Epithelial cell of prostate (primary cell): ENCODE results near the gene ADGRA3.
"Not testable (repeated sequence)": the region's sequence is repeated elsewhere in the genome, so short reads cannot be mapped to it uniquely, and the experiment has no call there.

ENCODE experiments used
- DNase-seq: peaks from one replicate; pipeline ENCODE4 v3.0.0-alpha.2; 2011; ENCODE audit warnings: low read depth, low spot score
- H3K27ac ChIP-seq: fragments of 450-650 bp; 2 replicates; pipeline ENCODE4 v1.5.1; 2017; ENCODE audit warnings: mild to moderate bottlenecking

Gene ADGRA3

DNA sequence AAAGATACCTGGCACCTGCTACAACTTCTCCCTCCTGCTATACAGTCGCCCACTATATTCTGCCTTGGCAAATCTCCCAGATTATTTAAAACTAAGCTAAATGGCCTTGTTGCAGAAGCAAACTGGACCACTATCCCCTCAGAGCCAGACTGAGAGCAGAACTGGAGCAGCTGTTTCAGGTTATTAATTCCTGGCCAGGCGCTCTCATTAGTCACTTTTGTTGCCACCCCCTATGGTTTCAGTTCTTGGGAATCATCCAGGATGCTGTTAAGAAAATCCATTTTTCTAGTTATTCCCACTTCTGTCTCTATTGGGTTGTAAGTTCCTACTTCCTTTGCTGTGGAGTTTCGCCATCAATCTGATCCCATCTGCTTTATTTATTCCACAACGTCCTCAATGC, 30.1 kb downstream of the ADGRA3 start:
- DNase-seq = no peak
- peak overlapping the region; percentile 82 for H3K27ac ChIP-seq

DNA sequence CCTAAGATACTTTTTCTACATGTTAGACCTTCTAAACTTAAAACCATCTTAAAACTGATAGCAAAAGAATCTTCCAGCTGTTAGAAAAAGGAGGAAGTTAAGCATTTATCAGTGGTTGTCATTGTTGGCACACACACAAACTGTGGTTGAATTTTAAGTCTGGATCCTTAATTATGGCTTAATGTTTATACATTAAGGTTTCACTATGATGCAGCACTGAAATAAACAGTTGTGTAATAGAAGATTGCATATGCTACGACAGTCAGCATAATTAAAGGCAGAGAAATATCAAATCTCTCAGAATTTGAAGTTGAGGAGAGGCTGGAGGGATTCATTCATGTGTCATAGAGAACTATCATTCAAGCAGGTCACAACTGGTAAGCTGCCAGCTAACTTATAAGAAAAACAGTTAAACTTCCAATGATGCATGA, 32.3 kb downstream of the ADGRA3 start:
- no peak for DNase-seq
- H3K27ac ChIP-seq = peak overlapping the region; percentile 82

DNA sequence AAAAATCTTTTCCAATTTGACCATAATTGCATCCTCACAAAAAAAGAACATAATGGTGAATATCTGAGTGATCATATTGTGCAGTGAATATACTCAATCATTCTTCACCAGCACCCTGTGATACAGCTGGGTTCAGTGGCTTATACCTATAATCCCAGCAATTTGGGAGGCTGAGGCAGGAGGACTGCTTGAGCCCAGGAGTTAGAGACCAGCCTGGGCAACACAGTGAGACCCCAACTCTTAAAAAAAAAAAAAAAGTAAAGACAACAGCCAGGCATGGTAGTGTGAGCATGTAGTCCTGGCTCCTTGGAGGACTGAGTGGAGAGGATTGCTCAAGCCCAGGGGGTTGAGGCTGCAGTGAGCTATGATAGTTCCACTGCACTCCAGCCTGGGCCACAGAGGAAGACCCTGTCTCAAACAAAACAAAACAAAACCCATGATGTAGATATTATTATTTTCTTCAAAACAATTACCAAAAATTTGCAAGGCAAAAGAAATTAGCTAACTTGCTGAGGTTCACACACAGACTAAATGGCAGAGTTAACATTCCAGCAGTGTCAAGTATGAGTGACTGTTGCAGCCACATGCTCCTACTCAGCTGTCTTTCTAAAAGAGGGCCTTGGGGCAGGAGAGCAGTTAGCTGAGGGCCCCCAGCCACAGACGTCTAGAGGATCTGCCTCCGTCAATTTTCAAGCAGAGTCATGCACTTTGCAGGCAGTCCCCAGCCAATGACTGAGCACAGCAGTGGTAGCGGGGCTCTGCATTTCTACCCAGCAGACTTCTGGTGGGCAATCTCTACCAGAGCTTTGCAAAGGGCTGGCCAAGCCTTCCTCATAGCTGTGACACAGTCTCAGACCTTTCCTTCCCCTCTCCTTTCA, 33.4 kb downstream of the ADGRA3 start:
- H3K27ac ChIP-seq = peak overlapping the region; percentile 82

DNA sequence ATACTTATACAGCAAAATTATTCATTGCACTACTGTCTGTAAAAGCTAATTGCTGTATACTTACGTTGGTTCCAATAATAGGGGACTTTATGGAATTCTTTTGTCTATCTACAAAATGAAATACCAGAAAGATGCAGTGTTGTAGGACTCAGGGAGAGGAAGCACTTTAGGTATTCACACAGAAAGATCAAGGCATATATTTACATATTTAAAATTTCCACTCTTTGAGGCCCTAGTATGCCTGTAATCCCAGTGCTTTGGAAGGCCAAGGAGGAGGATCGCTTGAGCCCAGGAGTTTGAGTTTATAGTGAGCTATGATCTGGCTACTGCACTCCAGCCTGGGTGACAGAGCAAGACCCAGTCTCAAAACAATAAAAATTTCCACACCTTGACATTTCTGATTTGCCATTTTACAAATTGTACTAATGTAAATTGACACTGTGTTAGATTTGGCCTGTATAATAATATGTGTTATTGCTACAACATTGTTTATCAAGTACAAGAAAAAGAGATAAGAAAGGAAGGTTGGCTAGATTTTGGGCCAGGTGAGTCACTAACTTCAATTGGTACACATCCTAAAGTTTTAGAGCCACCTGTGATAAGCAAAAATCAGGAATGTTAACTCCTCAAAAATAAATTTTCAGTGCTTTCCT, 35.1 kb downstream of the ADGRA3 start:
- no peak overlapping the region for H3K27ac ChIP-seq
- no peak for DNase-seq

More for the DNA sequence above, 33.4 kb downstream of the ADGRA3 start:
- DNase-seq = no peak

DNA sequence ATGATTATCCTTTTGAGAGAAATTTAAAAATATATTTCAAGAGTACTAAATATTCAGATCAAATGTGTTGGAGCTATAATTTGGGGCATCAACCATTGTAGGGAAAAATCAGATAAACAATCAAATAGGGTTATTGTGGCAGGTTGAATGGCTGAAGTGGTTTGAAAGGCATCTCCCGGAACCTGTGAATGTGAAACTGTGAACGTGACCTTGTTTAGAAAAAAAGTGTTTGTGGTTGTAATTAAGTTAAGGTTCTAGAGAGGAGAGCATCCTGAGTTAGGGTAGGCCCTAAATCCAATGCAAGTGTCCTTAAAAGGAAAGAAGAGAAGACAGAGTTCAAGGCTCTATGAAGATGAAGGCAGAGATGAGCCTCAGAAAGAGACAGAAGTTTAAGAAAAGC, 37.4 kb downstream of the ADGRA3 start:
- DNase-seq = no peak
- no peak overlapping the region for H3K27ac ChIP-seq

DNA sequence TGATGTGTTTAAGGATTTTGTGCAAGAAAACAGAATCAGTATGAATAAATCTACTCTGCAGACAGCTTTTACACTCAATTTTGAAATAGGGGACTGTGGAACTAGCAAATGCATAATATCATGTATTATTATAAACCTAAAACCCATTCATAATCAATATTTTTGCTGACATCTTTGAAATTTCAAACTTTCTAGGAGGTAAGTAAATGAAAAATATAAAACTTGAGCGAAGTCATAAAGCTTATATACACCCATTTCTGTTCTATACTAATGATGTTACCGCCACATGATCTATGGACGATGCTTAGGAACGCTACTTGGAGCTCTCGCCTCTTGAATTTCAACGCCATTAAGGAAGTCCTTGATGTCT, 38.1 kb downstream of the ADGRA3 start:
- H3K27ac ChIP-seq = peak overlapping the region; percentile 48
- no peak for DNase-seq

DNA sequence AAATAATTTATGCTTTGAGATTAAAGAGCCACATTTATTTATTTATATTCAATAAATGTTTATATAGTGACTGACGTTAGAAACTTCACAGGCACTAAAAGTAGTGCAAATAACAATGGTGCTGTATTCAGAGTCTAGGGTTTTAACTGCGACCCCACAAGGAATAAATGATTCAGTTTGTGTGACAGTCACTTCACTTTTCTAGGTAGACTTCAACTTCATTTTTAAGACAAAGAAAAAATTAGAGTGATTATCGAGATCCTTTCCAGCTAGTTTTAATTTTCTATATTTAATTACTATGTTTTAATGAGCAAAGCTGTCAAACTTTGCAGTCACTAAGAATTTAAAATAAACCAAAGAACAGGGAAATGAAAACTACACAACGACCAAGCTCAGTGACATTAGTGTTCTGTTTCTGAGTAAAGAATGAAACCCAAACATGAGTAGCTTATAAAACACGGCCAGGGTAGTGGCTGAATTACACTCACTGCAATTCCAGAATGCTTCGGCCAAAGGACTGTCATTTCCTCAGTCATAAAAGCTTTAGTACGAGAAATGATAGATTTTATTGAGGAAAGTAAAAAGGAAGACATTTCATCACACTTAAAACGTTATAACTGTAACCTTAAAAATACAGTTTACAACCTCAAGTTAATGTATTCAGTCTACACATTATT, 38.6 kb downstream of the ADGRA3 start:
- H3K27ac ChIP-seq = peak overlapping the region; percentile 48
- no peak for DNase-seq

DNA sequence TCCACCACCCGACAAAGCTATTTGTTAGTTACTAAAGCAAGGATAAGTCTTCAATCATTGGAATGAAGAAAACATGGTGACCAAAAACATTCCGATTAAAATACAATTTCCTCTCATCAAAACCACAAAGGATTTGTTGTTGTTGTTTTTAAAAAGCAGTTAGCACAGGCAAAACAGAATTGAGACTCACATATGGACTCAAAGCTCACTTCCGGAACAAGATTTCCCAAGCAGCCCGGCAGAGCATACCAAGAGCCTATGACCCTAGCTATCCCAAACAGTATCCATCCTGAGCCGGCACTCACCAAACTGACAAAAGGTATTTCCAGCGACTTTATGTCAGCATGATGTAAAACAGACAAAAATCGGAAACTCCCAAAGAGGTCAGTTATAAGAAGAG, 39.9 kb downstream of the ADGRA3 start:
- peak overlapping the region; percentile 85 for H3K27ac ChIP-seq
- no peak for DNase-seq

DNA sequence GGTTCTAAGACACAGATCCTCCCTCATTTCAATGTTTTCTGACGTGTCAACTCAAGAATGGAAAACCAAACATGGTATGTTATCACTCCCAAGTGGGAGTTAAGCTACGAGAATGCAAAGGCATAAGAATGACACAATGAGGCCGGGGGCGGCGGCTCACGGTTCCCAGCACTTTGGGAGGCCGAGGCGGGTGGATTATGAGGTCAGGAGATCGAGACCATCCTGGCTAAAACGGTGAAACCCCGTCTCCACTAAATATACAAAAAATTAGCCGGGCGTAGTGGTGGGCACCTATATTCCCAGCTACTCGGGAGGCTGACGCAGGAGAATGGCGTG, 40.6 kb downstream of the ADGRA3 start:
- DNase-seq = not testable (repeated sequence)
- H3K27ac ChIP-seq = peak overlapping the region; percentile 85

DNA sequence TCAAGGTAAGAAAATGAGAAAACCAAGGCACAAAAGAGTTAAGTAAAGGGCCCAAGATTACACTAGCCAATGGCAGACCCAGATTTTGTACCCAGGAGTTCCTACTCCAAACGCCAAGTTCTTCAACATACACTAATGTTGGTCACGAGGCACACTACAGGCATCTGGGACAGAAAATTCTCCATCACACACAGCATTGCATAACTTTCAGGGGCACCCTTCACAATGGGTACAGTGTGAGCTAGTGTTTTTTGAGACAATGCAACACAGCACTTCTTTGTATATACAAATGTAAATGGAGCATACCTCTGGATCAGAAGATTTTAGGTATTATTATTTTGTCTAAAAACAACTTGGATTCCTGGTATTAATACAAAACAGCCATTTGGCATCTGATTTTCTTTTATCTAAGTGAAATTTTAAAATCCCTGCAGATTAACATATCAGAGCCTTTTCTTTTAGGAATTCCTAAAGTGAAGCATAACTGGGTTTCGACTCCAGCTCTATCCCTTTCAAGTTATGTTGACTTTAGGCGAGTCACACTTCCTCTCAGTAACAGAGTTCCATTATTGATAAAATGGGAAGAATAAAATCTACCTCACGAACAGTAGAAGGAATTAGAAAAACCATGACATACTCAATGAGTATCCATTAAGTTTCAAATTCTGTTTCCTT, 41.1 kb downstream of the ADGRA3 start:
- DNase-seq = no peak
- peak overlapping the region; percentile 85 for H3K27ac ChIP-seq

DNA sequence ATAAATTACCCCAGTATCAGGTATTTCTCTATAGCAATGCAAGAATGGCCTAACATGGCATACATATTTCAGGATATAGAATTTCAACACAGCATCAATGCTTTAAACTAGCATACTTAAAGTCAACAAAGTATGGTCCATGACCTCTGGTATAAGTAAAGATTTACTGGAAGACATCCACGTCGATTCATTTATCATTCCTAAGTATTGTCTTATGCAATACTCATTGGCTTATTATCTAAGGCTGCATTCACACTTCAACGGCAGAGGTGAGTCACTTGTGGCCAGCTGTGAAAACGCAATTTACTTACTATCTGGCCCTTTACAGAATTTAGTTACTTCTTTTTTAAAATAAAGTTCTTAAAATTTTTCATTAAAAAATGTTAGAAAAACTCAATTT, 42.6 kb downstream of the ADGRA3 start:
- DNase-seq = peak; percentile 48
- peak overlapping the region; percentile 85 for H3K27ac ChIP-seq

DNA sequence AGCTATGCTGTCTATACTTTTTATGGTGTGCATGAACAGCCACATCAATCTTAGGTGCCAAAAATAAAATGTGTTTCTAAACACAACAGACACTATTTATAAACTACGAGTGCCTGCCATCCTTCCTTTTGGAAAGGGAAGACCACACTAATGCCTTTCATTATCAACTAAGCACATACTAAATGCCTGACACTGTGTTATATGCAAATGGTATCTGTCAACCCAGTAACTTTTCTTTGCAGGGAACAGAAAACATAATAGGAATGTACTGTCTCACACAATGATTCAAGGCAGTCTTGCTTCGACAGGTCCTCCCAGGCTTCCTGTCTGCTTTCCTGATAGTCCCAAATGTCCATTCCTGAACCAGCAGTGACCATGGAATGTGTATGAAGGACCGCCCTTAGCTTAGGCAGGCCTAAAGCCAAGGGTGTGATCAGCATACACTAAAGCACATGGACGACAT, 43.8 kb downstream of the ADGRA3 start:
- H3K27ac ChIP-seq = peak overlapping the region; percentile 85
- DNase-seq = peak; percentile 56

DNA sequence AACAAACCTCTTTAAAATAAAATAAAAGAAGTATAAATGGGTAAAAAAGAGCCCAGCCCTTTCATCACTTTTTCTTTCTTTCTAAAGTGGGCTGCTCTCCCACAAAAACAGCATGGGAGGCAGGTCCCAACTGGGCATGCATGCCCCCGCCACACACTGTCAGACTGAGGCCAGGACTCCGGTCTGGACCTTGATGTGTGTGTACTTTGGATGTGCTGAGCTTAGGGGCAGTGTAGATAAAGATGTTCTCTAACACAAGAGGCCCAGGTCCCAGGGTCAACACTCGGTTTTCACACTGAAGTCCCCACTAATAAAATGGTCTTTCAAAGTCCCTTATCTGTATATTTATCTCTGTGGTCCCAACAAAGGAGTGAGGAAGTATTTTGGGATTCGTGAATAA, 44.4 kb downstream of the ADGRA3 start:
- no peak for DNase-seq
- peak overlapping the region; percentile 85 for H3K27ac ChIP-seq

DNA sequence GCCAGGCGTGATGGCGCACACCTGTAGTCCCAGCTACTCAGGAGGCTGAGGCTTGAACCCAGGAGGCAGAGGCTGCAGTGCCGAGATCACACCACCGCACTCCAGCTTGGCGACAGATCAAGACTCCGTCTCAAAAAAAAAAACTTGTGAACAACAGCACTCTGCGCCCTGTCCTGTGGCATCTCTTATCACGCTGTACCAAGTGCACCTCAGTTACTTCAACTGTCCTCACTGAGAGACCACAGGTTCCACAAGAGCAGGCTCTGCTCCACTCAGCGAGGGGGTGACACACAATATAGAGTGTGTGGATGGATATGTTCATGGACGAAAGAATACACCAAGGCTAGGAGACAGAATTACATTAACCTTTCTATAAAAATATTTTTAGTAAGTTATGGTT, 49.3 kb downstream of the ADGRA3 start:
- no peak overlapping the region for H3K27ac ChIP-seq
- DNase-seq = no peak

DNA sequence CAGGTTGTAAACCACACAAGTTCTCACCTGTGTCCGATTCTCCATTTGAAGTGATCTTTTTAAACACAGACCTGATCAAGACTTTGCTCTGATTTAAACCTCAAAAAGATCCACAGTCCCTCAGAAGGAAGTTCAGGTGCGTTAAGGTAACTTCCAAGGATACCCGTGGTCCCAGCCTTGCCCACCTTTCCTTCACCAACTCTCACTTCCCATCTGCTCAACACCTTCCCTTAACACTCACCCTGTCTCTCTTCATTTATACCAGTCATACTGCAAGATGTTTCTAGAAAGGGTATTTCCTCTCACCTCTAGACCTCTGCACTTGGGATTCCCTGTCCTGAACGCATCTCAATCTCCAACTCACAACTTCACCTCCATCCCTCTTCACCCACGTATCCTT, 49.9 kb downstream of the ADGRA3 start:
- no peak for DNase-seq
- H3K27ac ChIP-seq = no peak overlapping the region

DNA sequence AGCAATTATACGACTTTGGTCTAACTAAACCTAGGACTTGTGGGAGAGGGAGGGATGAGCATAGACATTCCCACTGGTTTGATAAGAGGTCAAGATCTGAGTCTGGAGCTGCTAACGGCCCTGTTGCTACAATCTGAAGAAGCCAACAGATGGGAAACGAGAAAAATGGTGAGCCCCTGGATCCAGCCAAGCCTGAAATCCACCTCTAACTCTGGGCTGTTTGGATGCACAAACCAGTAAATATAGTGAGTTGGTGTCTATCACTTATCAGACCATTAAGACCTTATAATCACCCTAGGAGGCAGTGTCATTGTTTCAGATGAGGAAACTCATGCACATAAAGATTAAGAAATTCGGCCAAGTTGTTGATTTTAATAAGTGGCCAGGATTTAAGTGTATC, 50.5 kb downstream of the ADGRA3 start:
- no peak overlapping the region for H3K27ac ChIP-seq
- DNase-seq = no peak

DNA sequence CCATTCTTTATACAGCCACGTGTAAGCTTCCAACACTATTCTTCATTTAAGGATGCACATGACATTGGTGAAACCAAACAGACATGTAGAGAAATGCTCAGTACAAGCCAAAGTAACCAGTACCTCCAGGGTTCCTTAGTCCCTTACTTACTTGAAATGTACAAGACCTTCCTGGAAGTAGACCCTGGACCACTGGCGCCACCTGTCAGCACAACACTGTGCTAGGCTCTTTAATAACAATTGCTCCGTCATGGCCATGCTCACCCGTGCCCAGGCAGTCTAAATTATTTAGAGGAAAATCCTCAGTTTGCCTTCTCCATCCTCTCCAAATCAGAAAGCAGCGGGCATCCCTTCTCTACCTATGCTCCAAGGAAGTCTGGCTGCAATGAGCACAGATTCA, 52.7 kb downstream of the ADGRA3 start:
- no peak for DNase-seq
- no peak overlapping the region for H3K27ac ChIP-seq

DNA sequence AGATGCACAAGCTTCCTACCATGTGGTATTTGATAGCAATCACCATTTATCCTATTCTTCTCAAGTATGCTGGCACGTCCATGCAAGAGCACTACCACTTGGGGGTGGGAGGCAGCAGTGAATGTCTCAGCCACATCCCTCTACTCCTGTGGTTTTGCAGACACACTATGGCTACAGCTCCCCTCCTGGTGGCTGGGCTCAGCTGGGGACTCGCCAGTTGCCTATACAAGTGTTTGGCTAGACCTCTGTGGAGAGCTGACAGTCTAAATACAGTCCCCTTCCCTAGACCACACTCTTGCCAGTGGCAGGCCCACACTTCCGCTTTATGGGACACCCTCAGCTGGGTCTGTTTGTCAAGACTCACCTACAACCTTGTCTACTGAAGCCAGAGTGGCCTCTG, 53.2 kb downstream of the ADGRA3 start:
- no peak for DNase-seq
- H3K27ac ChIP-seq = no peak overlapping the region

DNA sequence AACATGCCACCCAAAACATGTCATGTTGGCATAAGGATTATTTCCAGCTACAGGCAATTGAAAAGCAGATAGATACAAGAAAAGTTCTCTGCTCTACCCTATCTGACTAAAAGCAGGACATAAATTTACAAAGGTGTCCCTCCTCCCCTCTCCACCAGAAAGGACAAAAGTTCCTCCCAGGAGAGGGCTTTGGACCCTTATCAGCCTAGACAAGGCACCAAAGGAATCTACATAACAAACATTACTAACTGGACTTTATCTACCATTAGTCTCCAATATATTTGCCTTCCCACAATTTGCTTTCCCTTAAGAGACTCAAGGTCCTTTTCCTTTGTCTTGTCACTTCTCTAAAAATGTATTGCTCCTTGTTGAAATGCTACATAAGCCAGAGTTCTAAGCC, 55.6 kb downstream of the ADGRA3 start:
- DNase-seq = no peak
- no peak overlapping the region for H3K27ac ChIP-seq

DNA sequence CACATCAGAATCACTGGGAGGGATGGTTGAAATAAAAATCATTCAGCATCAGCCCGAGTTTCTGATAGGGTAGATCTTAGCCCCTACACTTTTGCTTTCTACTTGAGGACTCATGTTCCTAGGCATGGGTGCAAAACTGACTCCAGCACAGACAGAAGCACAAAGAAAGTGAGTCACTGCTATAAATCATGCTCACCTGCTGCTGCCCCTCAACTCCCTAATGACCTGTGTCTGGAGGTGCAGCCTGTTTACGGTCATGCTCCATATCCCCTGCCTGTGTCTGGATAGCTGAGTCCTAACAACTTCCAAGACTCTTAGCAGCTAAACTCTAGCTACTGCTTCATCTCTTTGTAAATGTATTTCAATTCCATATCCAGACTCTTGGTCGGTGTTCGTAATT, 57.8 kb downstream of the ADGRA3 start:
- DNase-seq = peak; percentile 46
- H3K27ac ChIP-seq = no peak overlapping the region

DNA sequence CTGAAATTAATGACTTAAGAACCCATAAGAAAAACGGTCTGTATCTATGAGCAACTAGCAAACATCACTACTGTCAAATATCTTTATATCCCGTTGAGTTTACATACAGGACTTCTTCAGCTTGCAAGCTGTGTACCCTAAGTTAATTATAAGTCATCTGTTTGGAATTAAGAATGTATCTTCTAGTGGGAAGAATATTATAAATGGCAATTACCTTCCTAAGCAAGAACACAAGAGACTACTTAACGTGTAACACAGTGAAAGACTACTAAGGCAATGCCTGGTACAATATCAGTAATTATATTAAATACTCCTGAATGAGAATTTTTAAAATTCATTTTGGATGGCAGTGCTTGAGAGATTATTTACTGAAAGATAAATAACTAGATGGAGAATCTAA, 58.5 kb downstream of the ADGRA3 start:
- DNase-seq = no peak

More for the DNA sequence above, 58.5 kb downstream of the ADGRA3 start:
- no peak overlapping the region for H3K27ac ChIP-seq
